HS-5 (cell line): ENCODE data around the gene PPP1R1B.
"Not testable (repeated sequence)": the region's sequence is repeated elsewhere in the genome, so short reads cannot be mapped to it uniquely, and the experiment has no call there.

Experiments used
- DNase-seq: peaks from one replicate; pipeline ENCODE4 v3.0.0-alpha.2; 2012; ENCODE audit warnings: low read depth

PPP1R1B gene

GRCh38 chr17:39626171-39627046 lies at the start of gene PPP1R1B:
Gene PPP1R1B (plus strand): TSS chr17:39626952. CDS start chr17:39627393, 441 bp downstream.
- DNase-seq = no peak

DNA sequence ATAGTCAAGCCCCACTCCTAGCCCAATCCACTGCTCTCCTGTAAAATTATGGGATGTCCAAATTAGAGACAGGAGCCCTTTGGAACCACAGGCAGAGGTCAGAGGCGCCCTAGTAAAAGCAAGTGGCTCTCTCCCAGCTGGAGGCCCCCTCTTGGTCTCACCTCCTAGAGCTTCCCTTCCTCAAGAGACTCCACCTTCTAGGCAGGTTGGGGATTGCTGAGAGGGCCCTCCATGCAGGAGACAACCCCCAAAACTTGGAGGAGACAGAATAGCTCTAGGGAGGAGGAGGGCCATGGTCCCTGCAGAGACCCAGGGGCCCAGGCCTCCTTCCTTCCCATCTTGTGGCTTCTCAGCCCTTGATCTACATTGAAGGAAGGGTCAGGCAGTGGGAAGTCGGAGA lies 48.5 kb upstream of the PPP1R1B start:
- DNase-seq = no peak

- no peak for DNase-seq
These were observed 47.3 kb upstream of the PPP1R1B start for GRCh38 chr17:39579318-39580081.

GRCh38 chr17:39580082-39580468 lies 46.7 kb upstream of the PPP1R1B start:
- DNase-seq = no peak

GRCh38 chr17:39581071-39581758 lies 45.5 kb upstream of the PPP1R1B start:
- no peak for DNase-seq

GRCh38 chr17:39581759-39582085 lies 45.0 kb upstream of the PPP1R1B start:
- no peak for DNase-seq

DNA sequence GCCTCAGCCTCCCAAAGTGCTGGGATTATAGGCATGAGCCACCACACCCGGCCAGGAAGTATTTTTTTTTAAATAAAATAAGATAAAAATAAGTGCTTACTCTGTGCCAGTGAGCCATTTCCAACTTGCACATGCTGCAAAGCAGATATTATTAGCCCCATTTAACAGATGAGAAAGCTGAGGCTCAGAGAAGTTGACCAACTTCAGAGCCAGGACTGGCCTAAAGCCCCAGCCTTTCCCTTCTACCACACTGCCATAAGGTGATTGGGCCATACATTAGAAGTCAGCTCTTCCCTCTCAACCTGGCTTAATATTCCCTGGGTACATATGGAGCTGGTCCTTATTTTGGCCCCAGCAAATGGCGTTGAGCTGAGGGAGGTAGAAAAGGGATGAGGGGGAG lies 44.1 kb upstream of the PPP1R1B start:
- DNase-seq = no peak

- DNase-seq = not testable (repeated sequence)
These were observed 36.6 kb upstream of the PPP1R1B start for GRCh38 chr17:39590180-39590579.

DNA sequence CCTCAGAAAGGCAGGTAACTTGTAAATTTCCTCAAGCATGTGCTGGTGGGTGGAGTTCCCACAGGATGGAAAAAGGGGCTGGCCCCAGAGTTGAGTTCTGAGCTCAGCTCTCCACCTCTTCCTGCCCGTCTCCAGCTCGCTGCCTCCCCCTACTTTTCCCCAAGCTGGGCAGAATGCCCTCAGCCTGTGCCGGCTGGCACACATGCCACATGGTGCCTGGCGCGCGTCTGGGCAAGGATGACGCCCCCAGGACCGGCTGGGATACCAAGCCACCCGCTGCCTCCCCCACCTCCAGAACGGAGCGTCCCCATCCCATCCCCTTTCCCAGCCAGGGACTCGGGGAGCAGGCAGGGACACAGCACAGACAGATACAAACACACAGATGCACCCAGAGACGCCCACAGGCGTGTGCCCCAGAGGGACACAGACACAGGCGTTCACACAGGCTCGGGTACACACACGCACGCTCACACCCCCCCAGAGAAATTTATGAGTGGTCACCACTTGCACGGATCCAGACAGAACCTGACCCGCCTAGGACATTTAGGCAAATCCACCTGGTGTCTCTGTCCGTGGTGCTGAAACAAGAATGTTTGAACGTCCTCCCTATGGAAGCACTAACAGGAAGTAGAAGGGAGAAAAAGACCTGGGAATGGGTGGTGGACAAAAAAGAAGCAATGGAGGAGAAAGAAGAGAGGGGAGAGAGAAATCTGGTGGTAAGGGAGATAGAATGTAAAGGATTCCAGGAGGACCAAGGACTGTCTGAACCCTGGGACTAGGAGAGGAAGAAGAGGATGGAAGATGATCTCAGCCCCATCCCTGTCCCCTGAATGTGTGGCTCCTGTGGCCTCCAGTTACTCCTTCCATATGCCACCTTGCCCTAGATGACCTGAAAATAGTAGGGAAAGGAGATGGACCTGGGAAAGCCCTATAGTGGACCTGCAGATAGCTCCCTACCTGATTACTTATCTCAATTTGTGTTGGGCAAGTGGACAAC lies 34.5 kb upstream of the PPP1R1B start:
- DNase-seq = no peak

- DNase-seq = no peak
These were observed 33.4 kb upstream of the PPP1R1B start for GRCh38 chr17:39593371-39593770.

- DNase-seq = no peak
These were observed 31.5 kb upstream of the PPP1R1B start for GRCh38 chr17:39595294-39595693.

DNA sequence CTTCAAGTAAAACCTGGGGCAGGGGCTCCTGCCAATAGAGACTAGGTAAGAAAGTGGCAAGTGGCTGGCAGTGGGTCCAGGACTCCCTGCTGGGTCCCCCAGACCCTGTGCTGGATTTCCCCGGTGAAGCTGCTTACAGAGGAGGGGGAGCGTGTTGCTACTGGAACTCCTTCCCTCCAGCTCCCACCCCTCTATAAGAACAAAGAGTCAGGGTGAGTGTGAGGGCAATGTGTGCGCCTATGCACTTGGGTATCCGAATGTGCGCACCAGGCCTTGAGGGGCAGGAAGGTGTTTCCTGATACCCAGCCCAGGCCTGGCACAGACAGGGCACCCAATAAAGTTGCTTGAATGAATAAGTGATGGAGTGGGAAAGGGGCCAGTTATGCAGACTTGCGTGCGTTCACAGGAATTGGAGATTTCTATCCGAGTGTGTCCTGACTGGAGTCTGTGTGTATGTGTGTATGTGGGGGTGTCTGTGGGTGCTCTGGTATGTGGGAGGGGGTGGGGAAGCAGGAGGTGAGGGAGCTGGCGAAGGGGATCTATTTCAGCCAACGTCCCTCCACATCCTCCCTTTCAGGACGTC lies 30.7 kb upstream of the PPP1R1B start:
- DNase-seq = no peak

DNA sequence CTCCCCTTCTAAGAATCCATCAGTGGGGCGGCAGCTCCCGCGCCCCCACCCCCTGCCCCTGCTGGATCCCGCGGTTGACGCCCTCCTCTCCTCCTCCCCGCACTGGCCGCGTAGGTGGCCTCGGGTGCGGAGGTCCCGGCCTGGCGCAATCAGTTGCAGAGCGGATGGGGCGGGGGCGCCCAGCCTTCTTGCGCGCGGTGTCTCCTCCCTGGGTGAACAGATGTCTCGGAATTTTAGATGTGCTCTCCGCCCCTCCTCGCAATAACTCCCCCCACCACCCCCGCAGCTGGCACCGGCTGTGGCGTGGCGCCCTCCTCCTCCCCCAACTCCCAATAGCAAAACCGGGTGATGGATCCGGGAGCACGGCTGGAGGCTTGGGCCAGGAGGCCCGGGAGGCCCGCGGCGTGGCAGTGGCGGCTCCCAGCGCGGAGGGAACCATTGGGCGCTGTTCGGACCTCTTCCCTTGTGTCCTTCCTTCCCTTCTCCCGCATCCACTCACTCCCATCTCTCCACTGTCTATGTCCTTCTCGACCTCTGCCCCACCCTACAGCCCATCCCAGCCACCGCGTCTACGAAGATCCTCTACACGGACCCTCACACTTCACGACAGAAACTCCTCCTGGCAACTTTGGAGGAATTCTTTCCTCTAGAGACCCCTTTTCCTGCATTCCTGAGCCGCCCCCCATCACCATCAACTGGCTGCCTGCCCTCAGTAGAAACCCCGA lies 30.0 kb upstream of the PPP1R1B start:
- no peak for DNase-seq

DNA sequence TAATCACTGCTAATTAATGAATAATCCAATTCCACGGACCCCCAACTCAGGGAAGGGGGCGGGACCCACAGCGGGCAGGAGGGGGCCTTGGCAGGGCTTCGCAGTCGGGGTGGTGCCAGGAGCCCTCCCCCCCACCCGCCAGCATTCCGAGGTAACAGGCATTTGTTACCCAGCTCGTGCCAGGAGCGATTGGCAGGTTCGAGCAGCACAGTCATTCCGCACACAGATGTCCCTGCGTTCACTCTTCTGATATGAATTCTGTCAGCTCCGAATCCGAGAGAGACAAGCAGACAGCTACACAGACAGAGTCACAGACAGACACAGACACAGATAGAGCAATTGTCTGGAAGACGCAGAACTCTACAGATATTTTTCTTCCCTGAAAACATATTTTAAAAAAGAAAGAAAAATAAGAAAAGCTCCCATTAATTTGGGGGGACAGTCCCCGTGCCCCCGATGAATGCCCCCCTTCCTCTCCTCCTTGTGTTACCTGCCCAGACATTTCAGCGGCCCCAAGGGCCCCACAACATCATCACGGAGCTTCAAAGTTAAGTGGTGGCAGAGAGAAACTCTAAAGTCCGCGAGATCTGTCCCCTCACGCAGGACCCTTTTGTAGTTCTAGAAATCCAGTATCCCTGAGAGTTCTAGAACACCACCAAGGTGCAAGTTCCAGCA lies 29.2 kb upstream of the PPP1R1B start:
- no peak for DNase-seq

DNA sequence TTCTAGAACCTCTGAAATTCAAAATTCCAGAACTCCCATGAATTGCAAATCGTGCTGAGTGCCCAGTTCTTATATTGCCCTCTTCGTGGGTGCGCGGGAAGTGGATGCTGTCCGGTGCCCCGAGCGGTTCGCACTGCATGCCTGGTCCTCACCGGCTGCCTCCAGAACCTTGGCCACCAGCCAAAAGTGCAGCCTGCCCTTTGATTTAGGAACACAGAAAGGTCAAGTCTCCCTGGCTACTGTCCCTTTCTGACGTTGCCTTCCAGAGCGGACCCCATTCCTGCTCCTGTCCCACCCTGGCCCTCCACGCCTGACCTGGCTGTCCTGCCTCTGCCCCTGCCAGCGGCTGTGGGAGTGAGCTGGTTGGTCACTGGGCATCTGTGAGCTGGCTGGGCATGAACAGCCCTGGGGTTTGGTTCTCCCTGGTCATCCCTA lies 28.7 kb upstream of the PPP1R1B start:
- DNase-seq = no peak

GRCh38 chr17:39598630-39599003 lies 28.1 kb upstream of the PPP1R1B start:
- no peak for DNase-seq

GRCh38 chr17:39599004-39599664 lies 27.6 kb upstream of the PPP1R1B start:
- DNase-seq = no peak

GRCh38 chr17:39599665-39600231 lies 27.0 kb upstream of the PPP1R1B start:
- DNase-seq = no peak
